ENCODE measurements around the gene PTCH1.

Gene PTCH1

DNA sequence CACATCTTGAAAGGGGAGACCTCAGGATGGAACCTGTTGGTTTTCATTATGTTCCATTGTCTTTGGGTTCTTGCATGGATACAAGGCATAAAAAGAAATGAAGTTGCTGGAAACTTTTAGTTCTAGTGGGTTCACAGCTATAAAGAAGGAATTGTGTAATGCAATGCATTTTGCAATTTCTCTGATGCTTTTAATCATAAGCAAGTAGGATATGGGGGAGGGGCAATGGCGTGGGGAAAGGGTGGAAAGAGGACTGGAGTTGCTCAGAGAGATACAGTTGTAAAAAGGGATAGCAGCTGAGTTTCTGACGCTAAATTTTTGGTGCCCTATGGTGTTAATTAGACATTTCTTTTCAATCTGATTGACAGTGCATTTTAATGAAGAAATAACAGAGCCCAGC lies 110.7 kb downstream of the PTCH1 start:
- no peak for DNase-seq (ENCODE audit: low spot score)

DNA sequence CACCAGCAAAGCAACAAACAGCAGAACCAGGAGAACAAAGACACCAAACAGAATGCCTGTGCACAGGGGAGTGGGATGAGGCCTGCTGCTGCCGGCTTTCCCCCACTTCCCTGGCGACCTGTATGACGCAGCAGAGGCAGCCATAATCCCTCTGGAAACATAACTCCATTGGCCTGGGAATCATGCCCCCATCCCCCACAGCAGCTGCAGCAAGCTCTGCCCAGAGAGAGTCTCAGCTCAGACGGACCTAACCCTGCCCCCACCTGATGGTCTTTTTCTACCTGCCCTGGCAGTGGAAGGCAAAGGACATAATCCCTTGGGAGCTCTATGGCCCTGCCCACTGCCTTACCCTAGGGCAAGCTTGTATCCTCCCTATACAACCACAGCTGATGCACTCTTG lies 117.5 kb downstream of the PTCH1 start:
- DNase-seq (ENCODE audit: low spot score) = no peak

Data from CD4-positive, alpha-beta T cell treated with Interleukin-15 for 4 hours (primary cell).